OCI-LY1 (cell line): Measurements from ENCODE around the gene RGS9.

Experiments
- EZH2 ChIP-seq: fragments of 200-600 bp; sonication (generic), shearing (Covaris generic); IDR thresholded peaks from 2 replicates; pipeline ENCODE4 v1.8.0; 2017; ENCODE audit warnings: borderline replicate concordance, mixed run types, mild to moderate bottlenecking, antibody characterized with exemption, low read length, moderate library complexity, mixed read lengths
- TF ChIP-seq, protein P1 (sequence below): fragments of 200-600 bp; sonication (generic), shearing (Covaris generic); IDR thresholded peaks from 2 replicates; pipeline ENCODE4 v1.5.1; 2017; ENCODE audit warnings: mild to moderate bottlenecking, antibody characterized with exemption, low read length, moderate library complexity, mixed read lengths

DNA sequence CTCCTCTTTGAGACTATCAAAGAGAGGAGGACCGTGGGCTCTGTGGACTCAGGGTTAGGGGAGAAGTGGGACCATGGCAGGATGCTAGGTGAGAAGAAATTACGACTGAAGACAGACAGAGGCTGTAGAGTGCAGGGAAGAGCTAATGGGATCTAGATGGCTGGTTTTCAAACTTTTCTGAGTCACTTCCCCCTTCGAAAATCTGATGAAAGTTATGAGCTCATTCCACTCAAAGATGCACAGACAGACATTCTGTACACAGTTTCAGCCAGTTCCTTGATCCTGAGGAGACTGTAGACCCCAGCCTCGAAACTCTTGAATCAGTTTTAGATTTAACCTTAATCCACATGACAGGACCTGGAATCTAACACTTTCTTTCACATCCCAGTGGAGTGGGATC lies 40.7 kb downstream of the RGS9 start:
- TF ChIP-seq, protein P1, sequence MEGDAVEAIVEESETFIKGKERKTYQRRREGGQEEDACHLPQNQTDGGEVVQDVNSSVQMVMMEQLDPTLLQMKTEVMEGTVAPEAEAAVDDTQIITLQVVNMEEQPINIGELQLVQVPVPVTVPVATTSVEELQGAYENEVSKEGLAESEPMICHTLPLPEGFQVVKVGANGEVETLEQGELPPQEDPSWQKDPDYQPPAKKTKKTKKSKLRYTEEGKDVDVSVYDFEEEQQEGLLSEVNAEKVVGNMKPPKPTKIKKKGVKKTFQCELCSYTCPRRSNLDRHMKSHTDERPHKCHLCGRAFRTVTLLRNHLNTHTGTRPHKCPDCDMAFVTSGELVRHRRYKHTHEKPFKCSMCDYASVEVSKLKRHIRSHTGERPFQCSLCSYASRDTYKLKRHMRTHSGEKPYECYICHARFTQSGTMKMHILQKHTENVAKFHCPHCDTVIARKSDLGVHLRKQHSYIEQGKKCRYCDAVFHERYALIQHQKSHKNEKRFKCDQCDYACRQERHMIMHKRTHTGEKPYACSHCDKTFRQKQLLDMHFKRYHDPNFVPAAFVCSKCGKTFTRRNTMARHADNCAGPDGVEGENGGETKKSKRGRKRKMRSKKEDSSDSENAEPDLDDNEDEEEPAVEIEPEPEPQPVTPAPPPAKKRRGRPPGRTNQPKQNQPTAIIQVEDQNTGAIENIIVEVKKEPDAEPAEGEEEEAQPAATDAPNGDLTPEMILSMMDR = no peak
- no peak for TF ChIP-seq EZH2
